Gastroesophageal sphincter (tissue), 4 donors: Measurements from ENCODE around the gene ANKS1B. TPM values are rescaled to one million over a fixed set of nuclear protein-coding genes. Genes with fewer than 3 reads are reported as not detected.

ENCODE experiments used
- ATAC-seq: fragments of 150-250 bp; one replicate; pipeline ENCODE4 v1.9.1; 2016; ENCODE audit warnings: mild to moderate bottlenecking, moderate library complexity
- H3K27ac ChIP-seq, 4 donors: fragments of 200-600 bp; sonication (generic) in 3 of 4; 1 replicate in 3 of 4; 2 replicates in 1 of 4; pipeline ENCODE4 v1.5.1; 2016 to 2019
- H3K27me3 ChIP-seq: fragments of 200-600 bp; sonication (generic); one replicate; pipeline ENCODE4 v1.5.1; 2019
- H3K36me3 ChIP-seq, 2 donors: fragments of 200-600 bp; sonication (generic); one replicate each; pipeline ENCODE4 v1.5.1; 2019; ENCODE audit warnings: control low read depth in 1 of 2
- H3K4me1 ChIP-seq, 3 donors: fragments of 200-600 bp; sonication (generic); 1 replicate in 2 of 3; 2 replicates in 1 of 3; pipeline ENCODE4 v1.5.1; 2016 to 2019; ENCODE audit warnings: control low read depth in 2 of 3
- H3K4me3 ChIP-seq, 2 donors: fragments of 200-600 bp; sonication (generic); one replicate each; pipeline ENCODE4 v1.5.1; 2019; ENCODE audit warnings: mild to moderate bottlenecking in 1 of 2, moderate library complexity in 1 of 2
- H3K9me3 ChIP-seq, 3 donors: fragments of 200-600 bp; sonication (generic); one replicate each; pipeline ENCODE4 v1.5.1; 2017 to 2019; ENCODE audit warnings: control low read depth in 2 of 3
- EP300 ChIP-seq: sonication (generic); formaldehyde crosslinking; IDR thresholded peaks from one replicate; pipeline ENCODE4 v1.6.1; 2017; ENCODE audit warnings: antibody characterized with exemption, mild to moderate bottlenecking
- POLR2A ChIP-seq, 2 donors: fragments of 450-650 bp; IDR thresholded peaks; one replicate each; pipeline ENCODE4 v1.6.1; 2017; ENCODE audit warnings: antibody characterized with exemption in 2 of 2, mild to moderate bottlenecking in 2 of 2, moderate library complexity in 1 of 2
- POLR2AphosphoS5 ChIP-seq: sonication (generic); formaldehyde crosslinking; IDR thresholded peaks from one replicate; pipeline ENCODE4 v1.6.1; 2017; ENCODE audit warnings: antibody characterized with exemption
- WGBS, 2 donors: methylation state at CpG; one replicate each; pipeline ENCODE4 v1.1.5; 2018; ENCODE audit warnings: low coverage in 1 of 2; 5-methylcytosine and 5-hydroxymethylcytosine counted together
- total RNA-seq, 4 donors: library from RNA; depleted of rRNA; stranded (reverse); fragments of >200 nt; gene quantifications; one replicate each; pipeline ENCODE4 v1.1.0, GENCODE V29; 2016
- TF ChIP-seq, protein P1 (sequence below), 4 experiments: fragments of 200-600 bp in 2 of 4; fragments of 450-650 bp in 2 of 4; sonication (generic) in 1 of 4; IDR thresholded peaks; one replicate each; pipeline ENCODE4 v1.5.1; 2017 to 2019; ENCODE audit warnings: antibody characterized with exemption in 4 of 4, mild to moderate bottlenecking in 2 of 4, moderate library complexity in 2 of 4

Gene ANKS1B
- total RNA-seq, 4 donors from 2014 or later: 9.9 to 31.1 (median 21.4) TPM

DNA sequence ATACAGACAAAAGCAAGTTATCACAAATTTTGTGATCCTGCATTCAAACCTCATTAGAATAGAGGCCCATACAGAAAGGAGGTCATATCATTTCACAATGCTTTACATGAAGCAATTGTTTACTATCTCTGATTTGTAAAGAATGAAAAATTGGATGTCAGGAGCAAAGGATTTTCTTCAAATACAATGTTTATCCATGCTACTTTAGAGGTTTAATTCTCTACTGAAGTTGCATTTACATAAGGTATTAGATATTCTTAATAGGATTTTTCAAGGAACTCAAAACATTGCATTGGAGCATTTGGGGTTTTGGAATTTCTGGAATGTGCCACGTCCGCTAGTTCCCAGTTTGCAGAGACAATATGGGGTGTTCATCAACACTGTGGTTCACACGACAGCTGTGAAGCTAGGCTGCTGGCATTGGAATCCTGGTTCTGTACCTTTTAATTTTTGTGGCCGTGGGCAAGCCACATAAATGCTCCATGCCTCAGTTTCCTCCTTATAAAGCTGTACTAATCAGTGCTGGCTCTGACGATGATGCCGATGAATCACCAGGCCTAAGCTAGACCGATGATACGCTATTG is 1164.8 kb downstream of the ANKS1B start:
- Histone ChIP-seq H3K4me3 (no peak overlapping the region), H3K36me3 (no peaks in the 10 kb centered on the region), H3K4me1 (peaks cover 0 to 10% (median 0%) of the 10 kb centered on the region in 3 donors), H3K9me3 (no peaks in the 10 kb centered on the region), H3K27me3 (no peaks in the 10 kb centered on the region), H3K27ac (no peak overlapping the region)
- WGBS, 2 donors: 76 to 79% methylated on average over 7 to 8 of the region's 8 CpGs
- no peak for TF ChIP-seq POLR2A (IDR thresholded peaks at IDR 0.05)
- TF ChIP-seq POLR2AphosphoS5: no peak
- TF ChIP-seq, protein P1, sequence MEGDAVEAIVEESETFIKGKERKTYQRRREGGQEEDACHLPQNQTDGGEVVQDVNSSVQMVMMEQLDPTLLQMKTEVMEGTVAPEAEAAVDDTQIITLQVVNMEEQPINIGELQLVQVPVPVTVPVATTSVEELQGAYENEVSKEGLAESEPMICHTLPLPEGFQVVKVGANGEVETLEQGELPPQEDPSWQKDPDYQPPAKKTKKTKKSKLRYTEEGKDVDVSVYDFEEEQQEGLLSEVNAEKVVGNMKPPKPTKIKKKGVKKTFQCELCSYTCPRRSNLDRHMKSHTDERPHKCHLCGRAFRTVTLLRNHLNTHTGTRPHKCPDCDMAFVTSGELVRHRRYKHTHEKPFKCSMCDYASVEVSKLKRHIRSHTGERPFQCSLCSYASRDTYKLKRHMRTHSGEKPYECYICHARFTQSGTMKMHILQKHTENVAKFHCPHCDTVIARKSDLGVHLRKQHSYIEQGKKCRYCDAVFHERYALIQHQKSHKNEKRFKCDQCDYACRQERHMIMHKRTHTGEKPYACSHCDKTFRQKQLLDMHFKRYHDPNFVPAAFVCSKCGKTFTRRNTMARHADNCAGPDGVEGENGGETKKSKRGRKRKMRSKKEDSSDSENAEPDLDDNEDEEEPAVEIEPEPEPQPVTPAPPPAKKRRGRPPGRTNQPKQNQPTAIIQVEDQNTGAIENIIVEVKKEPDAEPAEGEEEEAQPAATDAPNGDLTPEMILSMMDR (IDR thresholded peaks at IDR 0.05): no peak
- no peak for TF ChIP-seq EP300
- no peak for ATAC-seq

DNA sequence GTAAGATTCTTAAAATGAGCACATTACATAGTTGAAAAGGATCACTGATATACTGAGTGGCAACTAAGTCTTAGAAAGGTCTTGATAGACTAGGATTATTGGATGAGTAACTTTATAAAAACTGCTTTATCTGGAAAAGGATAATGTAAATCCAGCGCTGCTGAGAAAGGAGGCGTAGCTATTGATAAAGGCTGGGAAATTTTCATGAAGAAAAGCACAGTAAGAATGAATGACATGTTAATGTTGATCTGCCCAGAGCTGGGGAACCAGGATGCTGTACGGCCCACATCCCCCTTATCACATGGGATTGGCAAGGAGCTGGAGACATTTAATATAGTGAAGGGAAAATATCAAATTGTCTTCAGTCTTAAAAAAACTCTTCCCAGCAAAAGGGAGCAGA is 1165.7 kb downstream of the ANKS1B start:
- ATAC-seq: no peak
- no peaks in the 10 kb centered on the region for H3K9me3 ChIP-seq
- no peak overlapping the region for H3K27ac ChIP-seq
- peaks cover 0 to 10% (median 0%) of the 10 kb centered on the region in 3 donors for H3K4me1 ChIP-seq
- H3K36me3 ChIP-seq: no peaks in the 10 kb centered on the region
- WGBS, 2 donors: 85 to 90% methylated on average over 3 of the region's 3 CpGs
- no peak overlapping the region for H3K4me3 ChIP-seq
- no peaks in the 10 kb centered on the region for H3K27me3 ChIP-seq
- TF ChIP-seq POLR2A (IDR thresholded peaks at IDR 0.05) (no peak), EP300 (no peak), POLR2AphosphoS5 (no peak)
- TF ChIP-seq, protein P1 (IDR thresholded peaks at IDR 0.05): no peak

DNA sequence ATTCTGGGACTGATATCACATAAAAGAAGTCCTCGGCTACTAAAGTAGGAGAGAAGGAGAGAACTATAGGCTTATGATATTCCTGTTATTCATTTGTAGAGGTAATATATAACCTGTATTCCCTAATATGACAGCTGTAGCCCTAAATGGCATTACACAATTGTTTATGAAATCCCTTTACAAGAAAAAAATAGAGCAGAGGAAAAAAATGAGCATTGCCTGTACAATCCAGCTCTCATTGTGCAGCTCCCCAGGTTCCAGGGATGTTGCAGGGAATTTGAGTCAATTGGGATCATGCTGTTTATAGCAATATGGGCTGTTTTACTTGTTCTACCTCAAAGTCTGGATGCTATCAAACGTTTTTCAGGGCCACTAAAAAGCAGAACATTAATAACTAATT is 1166.5 kb downstream of the ANKS1B start:
- no peaks in the 10 kb centered on the region for H3K36me3 ChIP-seq
- no peaks in the 10 kb centered on the region for H3K27me3 ChIP-seq
- H3K4me3 ChIP-seq: no peak overlapping the region
- H3K9me3 ChIP-seq: no peaks in the 10 kb centered on the region
- H3K4me1 ChIP-seq: peaks cover 0 to 10% (median 0%) of the 10 kb centered on the region in 3 donors
- ATAC-seq: no peak
- 30 to 47% methylated on average over 2 of the region's 2 CpGs for WGBS, 2 donors
- H3K27ac ChIP-seq: no peak overlapping the region
- TF ChIP-seq POLR2AphosphoS5: no peak
- TF ChIP-seq, protein P1 (IDR thresholded peaks at IDR 0.05): no peak
- no peak for TF ChIP-seq EP300
- TF ChIP-seq POLR2A (IDR thresholded peaks at IDR 0.05): no peak

DNA sequence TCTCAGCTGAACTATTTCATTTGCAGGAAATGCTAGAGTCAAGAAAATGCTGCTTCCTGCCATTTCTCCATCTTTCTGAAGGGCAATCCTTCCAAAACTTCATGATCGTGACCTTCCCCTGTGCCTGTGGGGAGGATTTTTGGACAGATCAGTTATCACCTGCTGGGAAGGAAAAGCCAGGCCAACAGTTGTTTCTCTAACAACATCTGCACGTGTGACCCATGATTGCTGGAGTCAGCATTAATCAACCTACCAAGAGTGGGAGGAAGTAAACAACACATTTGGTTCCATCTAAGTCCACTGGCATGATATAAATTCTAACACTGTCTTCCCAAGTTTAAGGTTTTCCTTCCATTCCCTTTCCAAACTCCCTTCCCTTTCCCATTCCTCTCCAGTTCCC is 1167.0 kb downstream of the ANKS1B start:
- no peaks in the 10 kb centered on the region for H3K27me3 ChIP-seq
- no peaks in the 10 kb centered on the region for H3K9me3 ChIP-seq
- 44 to 55% methylated on average over 2 of the region's 2 CpGs for WGBS, 2 donors
- no peak overlapping the region for H3K27ac ChIP-seq
- TF ChIP-seq EP300: no peak
- no peak for TF ChIP-seq POLR2AphosphoS5
- TF ChIP-seq, protein P1 (IDR thresholded peaks at IDR 0.05): no peak
- TF ChIP-seq POLR2A (IDR thresholded peaks at IDR 0.05): no peak
- ATAC-seq: no peak
- H3K4me3 ChIP-seq: no peak overlapping the region
- peaks cover 0 to 10% (median 0%) of the 10 kb centered on the region in 3 donors for H3K4me1 ChIP-seq
- H3K36me3 ChIP-seq: no peaks in the 10 kb centered on the region

DNA sequence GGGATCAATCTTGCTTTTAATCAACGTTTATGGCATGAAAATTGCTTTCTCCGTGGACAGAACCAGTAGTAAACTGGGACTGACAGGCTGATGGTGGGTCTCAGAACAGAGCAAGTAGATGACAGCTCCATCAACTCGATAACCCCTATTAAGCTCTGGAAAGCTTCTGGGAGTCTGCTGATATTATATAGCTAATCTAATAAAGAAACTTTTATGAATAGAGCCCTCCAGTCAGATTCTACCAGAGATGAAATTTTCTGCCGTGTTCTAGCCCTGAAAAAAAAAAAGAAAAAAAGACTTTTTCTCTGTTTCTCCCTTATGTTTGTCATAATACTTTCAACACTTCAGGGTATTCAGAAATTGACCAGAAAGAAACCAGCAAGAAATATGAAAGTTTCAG is 1168.0 kb downstream of the ANKS1B start:
- 79 to 83% methylated on average over 1 to 4 of the region's 4 CpGs for WGBS, 2 donors
- Histone ChIP-seq H3K4me1 (peaks cover 0 to 4% (median 0%) of the 10 kb centered on the region in 3 donors), H3K27me3 (no peaks in the 10 kb centered on the region), H3K27ac (no peak overlapping the region), H3K9me3 (no peaks in the 10 kb centered on the region), H3K36me3 (no peaks in the 10 kb centered on the region), H3K4me3 (no peak overlapping the region)
- TF ChIP-seq POLR2AphosphoS5 (no peak), EP300 (no peak), POLR2A (IDR thresholded peaks at IDR 0.05) (no peak)
- TF ChIP-seq, protein P1 (IDR thresholded peaks at IDR 0.05): no peak
- ATAC-seq: no peak
